Astrocyte (in vitro differentiated cells and primary cell): Measurements from ENCODE around the gene BMP4. TPM values are rescaled to one million over a fixed set of nuclear protein-coding genes. Genes with fewer than 3 reads are reported as not detected.
A peak's percentile ranks its signal among the peaks of the same experiment; 100 is the strongest.

Experiments
- DNase-seq: peaks from one replicate; pipeline ENCODE4 v3.0.0-alpha.2; 2010; ENCODE audit warnings: low read depth
- FAIRE-seq: peaks from 2 replicates; lab custom pipeline; 2011; peaks lifted over from hg19 to GRCh38; lab: Jason Lieb, UNC
- H2AFZ ChIP-seq: 2 replicates; pipeline ENCODE4 v1.6.0; 2012; ENCODE audit warnings: low read depth, low read length, inconsistent platforms
- H3K27ac ChIP-seq: 2 replicates; pipeline ENCODE4 v1.5.1; 2011; ENCODE audit warnings: low read depth, low read length, inconsistent platforms
- H3K27me3 ChIP-seq: 2 replicates; pipeline ENCODE4 v1.6.0; 2011; ENCODE audit warnings: low read length, inconsistent platforms; ENCODE audit not compliant: insufficient read depth
- H3K36me3 ChIP-seq: 2 replicates; pipeline ENCODE4 v1.5.1; 2011; ENCODE audit warnings: low read length, inconsistent platforms; ENCODE audit not compliant: insufficient read depth
- H3K4me1 ChIP-seq: 2 replicates; pipeline ENCODE4 v1.5.1; 2011; ENCODE audit warnings: low read length, inconsistent platforms; ENCODE audit not compliant: insufficient read depth
- H3K4me2 ChIP-seq: 2 replicates; pipeline ENCODE4 v1.6.0; 2012; ENCODE audit warnings: low read length, inconsistent platforms
- H3K4me3 ChIP-seq: 2 replicates; pipeline ENCODE4 v1.5.1; 2011; ENCODE audit warnings: low read depth, mild to moderate bottlenecking, low read length, inconsistent platforms; ENCODE audit not compliant: insufficient read depth
- H3K79me2 ChIP-seq: 2 replicates; pipeline ENCODE4 v1.6.0; 2012; ENCODE audit warnings: mild to moderate bottlenecking, low read length, inconsistent platforms; ENCODE audit not compliant: insufficient read depth
- H3K9ac ChIP-seq: 2 replicates; pipeline ENCODE4 v1.6.0; 2012; ENCODE audit warnings: mild to moderate bottlenecking, low read length, inconsistent platforms
- H3K9me3 ChIP-seq: 2 replicates; pipeline ENCODE4 v1.5.1; 2012; ENCODE audit warnings: low read depth, mild to moderate bottlenecking, low read length, inconsistent platforms; ENCODE audit not compliant: insufficient read depth
- H4K20me1 ChIP-seq: 2 replicates; pipeline ENCODE4 v1.6.0; 2012; ENCODE audit warnings: low read length, inconsistent platforms; ENCODE audit not compliant: insufficient read depth
- H3K27ac Mint-ChIP-seq: one replicate; pipeline ENCODE4 v1.8.0; 2021; ENCODE audit warnings: mild to moderate bottlenecking, mixed read lengths; ENCODE audit not compliant: unreplicated experiment
- H3K27me3 Mint-ChIP-seq: one replicate; pipeline ENCODE4 v1.8.0; 2021; ENCODE audit warnings: low read depth, mixed read lengths; ENCODE audit not compliant: unreplicated experiment
- H3K36me3 Mint-ChIP-seq: one replicate; pipeline ENCODE4 v1.8.0; 2021; ENCODE audit warnings: low read depth, mixed read lengths; ENCODE audit not compliant: unreplicated experiment
- H3K4me1 Mint-ChIP-seq: one replicate; pipeline ENCODE4 v1.8.0; 2021; ENCODE audit warnings: low read depth, mixed read lengths; ENCODE audit not compliant: unreplicated experiment
- H3K4me3 Mint-ChIP-seq: one replicate; pipeline ENCODE4 v1.8.0; 2021; ENCODE audit warnings: mild to moderate bottlenecking, moderate library complexity, mixed read lengths; ENCODE audit not compliant: unreplicated experiment
- H3K9me3 Mint-ChIP-seq: one replicate; pipeline ENCODE4 v1.8.0; 2021; ENCODE audit warnings: mild to moderate bottlenecking, mixed read lengths; ENCODE audit not compliant: unreplicated experiment
- CTCF ChIP-seq: IDR thresholded peaks from 2 replicates; pipeline ENCODE4 v1.5.1; 2011; ENCODE audit warnings: low read depth, mild to moderate bottlenecking, inconsistent platforms, low read length, moderate library complexity; ENCODE audit not compliant: insufficient read depth
- EZH2 ChIP-seq: IDR thresholded peaks from 2 replicates; pipeline ENCODE4 v1.6.1; 2012; ENCODE audit warnings: mild to moderate bottlenecking, low read length, inconsistent platforms; ENCODE audit not compliant: insufficient read depth
- total RNA-seq: library from RNA; stranded (reverse); gene quantifications from 2 replicates; pipeline ENCODE4 v1.2.1, GENCODE V29; 2021

BMP4 gene
- total RNA-seq, 1 donor from 2014 or later = 27.2 TPM

- Histone ChIP-seq H3K4me1 (peaks cover 32% of the 10 kb centered on the region), H4K20me1 (peaks cover 21% of the 10 kb centered on the region), H3K27me3 (peaks cover 49% of the 10 kb centered on the region), H3K36me3 (no peaks in the 10 kb centered on the region), H3K9ac (peak overlapping the region; percentile 71), H3K79me2 (peaks cover 8% of the 10 kb centered on the region), H3K4me3 (peak overlapping the region; percentile 69), H3K4me2 (peak overlapping the region; percentile 89), H2AFZ (no peak overlapping the region), H3K27ac (no peak overlapping the region), H3K9me3 (no peaks in the 10 kb centered on the region)
- Mint-ChIP-seq H3K4me3 (peak overlapping the region; percentile 94), H3K9me3 (peaks cover 3% of the 10 kb centered on the region), H3K4me1 (peaks cover 10% of the 10 kb centered on the region), H3K36me3 (peaks cover 8% of the 10 kb centered on the region), H3K27me3 (peaks cover 46% of the 10 kb centered on the region), H3K27ac (peak overlapping the region; percentile 59)
- TF ChIP-seq EZH2 (no peak), CTCF (no peak)
- DNase-seq = no peak
- no peak for FAIRE-seq
Measured at GRCh38 chr14:53955229-53955556, 1.4 kb downstream of the BMP4 start.

- Mint-ChIP-seq H3K27me3 (peaks cover 45% of the 10 kb centered on the region), H3K36me3 (peaks cover 11% of the 10 kb centered on the region), H3K27ac (peak overlapping the region; percentile 72), H3K4me3 (peak overlapping the region; percentile 94), H3K9me3 (peaks cover 3% of the 10 kb centered on the region), H3K4me1 (peaks cover 10% of the 10 kb centered on the region)
- Histone ChIP-seq H3K4me3 (peak overlapping the region; percentile 69), H3K9me3 (no peaks in the 10 kb centered on the region), H3K27ac (no peak overlapping the region), H3K4me2 (peak overlapping the region; percentile 89), H3K36me3 (no peaks in the 10 kb centered on the region), H3K4me1 (peaks cover 32% of the 10 kb centered on the region), H2AFZ (peak overlapping the region; percentile 81), H3K79me2 (peaks cover 8% of the 10 kb centered on the region), H4K20me1 (peaks cover 23% of the 10 kb centered on the region), H3K27me3 (peaks cover 47% of the 10 kb centered on the region), H3K9ac (peak overlapping the region; percentile 71)
- TF ChIP-seq EZH2 = peak; percentile 93
- TF ChIP-seq CTCF = no peak
- FAIRE-seq (no peak), DNase-seq (peak; percentile 39)
Measured at GRCh38 chr14:53954551-53955228, 1.9 kb downstream of the BMP4 start.
